Measurements from ENCODE around the gene HNRNPM. TPM values are rescaled to one million over a fixed set of nuclear protein-coding genes. Genes with fewer than 3 reads are reported as not detected.

The HNRNPM gene
- total RNA-seq, 1 experiment from 2014 or later, result 298 TPM

DNA sequence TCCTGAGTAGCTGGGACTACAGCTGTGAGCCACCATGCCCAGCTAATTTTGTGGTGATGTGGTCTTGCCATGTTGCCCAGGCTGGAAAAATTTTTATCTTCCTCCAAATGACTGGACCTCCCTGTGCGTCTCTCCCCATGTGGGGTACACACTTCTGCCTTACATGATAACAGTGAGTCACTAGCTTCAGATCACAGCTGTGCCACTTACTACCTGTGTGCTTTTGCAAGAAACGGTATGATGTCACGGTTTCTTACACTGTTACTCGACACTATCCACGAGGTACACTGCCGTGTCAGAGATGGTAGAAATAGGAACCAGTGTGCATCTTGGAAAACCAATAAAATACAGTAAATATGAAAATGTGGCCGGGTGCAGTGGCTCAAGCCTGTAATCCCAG lies 86.7 kb downstream of the HNRNPM start:
- POLR2A ChIA-PET, result no interaction called here
- RAD21 ChIA-PET (ENCODE audit: low non-redundant PET in 1 of 2, low total read pairs in 2 of 2, uncharacterized antibody in 2 of 2, unreplicated experiment in 2 of 2), result no interaction called here
- Histone ChIP-seq H3K9ac (ENCODE audit: low read length) (no peak overlapping the region), H3K4me3 (replicated peaks in 1 of 2; ENCODE audit: low read depth in 1 of 2, low read length in 2 of 2) (no peak overlapping the region), H3K4me1 (ENCODE audit: control insufficient read depth in 1 of 2, insufficient read depth in 2 of 2, low read length in 2 of 2) (peaks cover 3 to 8% of the 10 kb centered on the region in 2 experiments; a peak in 1 of 4 replicates), H2AFZ (ENCODE audit: low read depth, low read length, poor library complexity, severe bottlenecking) (no peak overlapping the region), H3K36me3 (ENCODE audit: control insufficient read depth in 1 of 2, insufficient read depth in 2 of 2, low read length in 2 of 2) (no peaks in the 10 kb centered on the region), H3K9me2 (ENCODE audit: insufficient read depth) (no peaks in the 10 kb centered on the region), H3K4me2 (ENCODE audit: low read length) (no peak overlapping the region), H4K20me1 (ENCODE audit: insufficient read depth) (no peaks in the 10 kb centered on the region), H3K9me3 (ENCODE audit: control insufficient read depth in 1 of 2, insufficient read depth in 1 of 2, low read depth in 1 of 2, low read length in 2 of 2) (no peaks in the 10 kb centered on the region; a peak in 1 of 4 replicates), H3K79me2 (ENCODE audit: insufficient read depth, low read length) (no peaks in the 10 kb centered on the region), H3K27ac (ENCODE audit: low read depth, low read length) (no peak overlapping the region), H3K27me3 (ENCODE audit: insufficient read depth, low read length) (no peaks in the 10 kb centered on the region)
- CTCF ChIA-PET, result no interaction called here
- ATAC-seq, result no peak
- DNase-seq (ENCODE audit: low read depth, low spot score), result no peak
- no TSS peak for BruUV-seq (replicated peaks)
- TF ChIP-seq, protein P1, sequence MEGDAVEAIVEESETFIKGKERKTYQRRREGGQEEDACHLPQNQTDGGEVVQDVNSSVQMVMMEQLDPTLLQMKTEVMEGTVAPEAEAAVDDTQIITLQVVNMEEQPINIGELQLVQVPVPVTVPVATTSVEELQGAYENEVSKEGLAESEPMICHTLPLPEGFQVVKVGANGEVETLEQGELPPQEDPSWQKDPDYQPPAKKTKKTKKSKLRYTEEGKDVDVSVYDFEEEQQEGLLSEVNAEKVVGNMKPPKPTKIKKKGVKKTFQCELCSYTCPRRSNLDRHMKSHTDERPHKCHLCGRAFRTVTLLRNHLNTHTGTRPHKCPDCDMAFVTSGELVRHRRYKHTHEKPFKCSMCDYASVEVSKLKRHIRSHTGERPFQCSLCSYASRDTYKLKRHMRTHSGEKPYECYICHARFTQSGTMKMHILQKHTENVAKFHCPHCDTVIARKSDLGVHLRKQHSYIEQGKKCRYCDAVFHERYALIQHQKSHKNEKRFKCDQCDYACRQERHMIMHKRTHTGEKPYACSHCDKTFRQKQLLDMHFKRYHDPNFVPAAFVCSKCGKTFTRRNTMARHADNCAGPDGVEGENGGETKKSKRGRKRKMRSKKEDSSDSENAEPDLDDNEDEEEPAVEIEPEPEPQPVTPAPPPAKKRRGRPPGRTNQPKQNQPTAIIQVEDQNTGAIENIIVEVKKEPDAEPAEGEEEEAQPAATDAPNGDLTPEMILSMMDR (IDR thresholded peaks at IDR 0.05 in 2 of 3, conservative IDR thresholded peaks at IDR 0.05 in 1 of 3; ENCODE audit: borderline replicate concordance in 1 of 3, insufficient read depth in 1 of 3, low read depth in 2 of 3, low read length in 2 of 3), result no peak
- TF ChIP-seq ZNF274 (IDR thresholded peaks at IDR 0.05; ENCODE audit: low read depth, low read length), result no peak
- TF ChIP-seq, protein P2, sequence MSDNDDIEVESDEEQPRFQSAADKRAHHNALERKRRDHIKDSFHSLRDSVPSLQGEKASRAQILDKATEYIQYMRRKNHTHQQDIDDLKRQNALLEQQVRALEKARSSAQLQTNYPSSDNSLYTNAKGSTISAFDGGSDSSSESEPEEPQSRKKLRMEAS (IDR thresholded peaks at IDR 0.05), result no peak
- TF ChIP-seq JUND (IDR thresholded peaks at IDR 0.05), result no peak
- no peak for TF ChIP-seq TCF7L2 (IDR thresholded peaks at IDR 0.05; ENCODE audit: borderline replicate concordance, extremely low read depth, insufficient read depth, insufficient read length)
- no peak for TF ChIP-seq FOSL1 (IDR thresholded peaks at IDR 0.05; ENCODE audit: low read depth)
- no peak for TF ChIP-seq SRF (IDR thresholded peaks at IDR 0.05; ENCODE audit: low read depth)
- no peak for TF ChIP-seq RAD21 (IDR thresholded peaks at IDR 0.05; ENCODE audit: low read depth)
- TF ChIP-seq, protein P3, sequence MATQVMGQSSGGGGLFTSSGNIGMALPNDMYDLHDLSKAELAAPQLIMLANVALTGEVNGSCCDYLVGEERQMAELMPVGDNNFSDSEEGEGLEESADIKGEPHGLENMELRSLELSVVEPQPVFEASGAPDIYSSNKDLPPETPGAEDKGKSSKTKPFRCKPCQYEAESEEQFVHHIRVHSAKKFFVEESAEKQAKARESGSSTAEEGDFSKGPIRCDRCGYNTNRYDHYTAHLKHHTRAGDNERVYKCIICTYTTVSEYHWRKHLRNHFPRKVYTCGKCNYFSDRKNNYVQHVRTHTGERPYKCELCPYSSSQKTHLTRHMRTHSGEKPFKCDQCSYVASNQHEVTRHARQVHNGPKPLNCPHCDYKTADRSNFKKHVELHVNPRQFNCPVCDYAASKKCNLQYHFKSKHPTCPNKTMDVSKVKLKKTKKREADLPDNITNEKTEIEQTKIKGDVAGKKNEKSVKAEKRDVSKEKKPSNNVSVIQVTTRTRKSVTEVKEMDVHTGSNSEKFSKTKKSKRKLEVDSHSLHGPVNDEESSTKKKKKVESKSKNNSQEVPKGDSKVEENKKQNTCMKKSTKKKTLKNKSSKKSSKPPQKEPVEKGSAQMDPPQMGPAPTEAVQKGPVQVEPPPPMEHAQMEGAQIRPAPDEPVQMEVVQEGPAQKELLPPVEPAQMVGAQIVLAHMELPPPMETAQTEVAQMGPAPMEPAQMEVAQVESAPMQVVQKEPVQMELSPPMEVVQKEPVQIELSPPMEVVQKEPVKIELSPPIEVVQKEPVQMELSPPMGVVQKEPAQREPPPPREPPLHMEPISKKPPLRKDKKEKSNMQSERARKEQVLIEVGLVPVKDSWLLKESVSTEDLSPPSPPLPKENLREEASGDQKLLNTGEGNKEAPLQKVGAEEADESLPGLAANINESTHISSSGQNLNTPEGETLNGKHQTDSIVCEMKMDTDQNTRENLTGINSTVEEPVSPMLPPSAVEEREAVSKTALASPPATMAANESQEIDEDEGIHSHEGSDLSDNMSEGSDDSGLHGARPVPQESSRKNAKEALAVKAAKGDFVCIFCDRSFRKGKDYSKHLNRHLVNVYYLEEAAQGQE (IDR thresholded peaks at IDR 0.05; ENCODE audit: low read depth), result no peak
- TF ChIP-seq POLR2A (IDR thresholded peaks at IDR 0.05; ENCODE audit: borderline replicate concordance, extremely low read depth, insufficient read depth, insufficient read length), result no peak
- no peak for TF ChIP-seq POLR2AphosphoS5 (IDR thresholded peaks at IDR 0.05; ENCODE audit: low read depth, low read length)
- no peak for TF ChIP-seq EZH2phosphoT487 (IDR thresholded peaks at IDR 0.05; ENCODE audit: borderline replicate concordance)
- no peak for TF ChIP-seq SIN3A (IDR thresholded peaks at IDR 0.05; ENCODE audit: low read depth)
- no peak for TF ChIP-seq CEBPB (IDR thresholded peaks at IDR 0.05; ENCODE audit: low read depth)
- TF ChIP-seq, protein P4, sequence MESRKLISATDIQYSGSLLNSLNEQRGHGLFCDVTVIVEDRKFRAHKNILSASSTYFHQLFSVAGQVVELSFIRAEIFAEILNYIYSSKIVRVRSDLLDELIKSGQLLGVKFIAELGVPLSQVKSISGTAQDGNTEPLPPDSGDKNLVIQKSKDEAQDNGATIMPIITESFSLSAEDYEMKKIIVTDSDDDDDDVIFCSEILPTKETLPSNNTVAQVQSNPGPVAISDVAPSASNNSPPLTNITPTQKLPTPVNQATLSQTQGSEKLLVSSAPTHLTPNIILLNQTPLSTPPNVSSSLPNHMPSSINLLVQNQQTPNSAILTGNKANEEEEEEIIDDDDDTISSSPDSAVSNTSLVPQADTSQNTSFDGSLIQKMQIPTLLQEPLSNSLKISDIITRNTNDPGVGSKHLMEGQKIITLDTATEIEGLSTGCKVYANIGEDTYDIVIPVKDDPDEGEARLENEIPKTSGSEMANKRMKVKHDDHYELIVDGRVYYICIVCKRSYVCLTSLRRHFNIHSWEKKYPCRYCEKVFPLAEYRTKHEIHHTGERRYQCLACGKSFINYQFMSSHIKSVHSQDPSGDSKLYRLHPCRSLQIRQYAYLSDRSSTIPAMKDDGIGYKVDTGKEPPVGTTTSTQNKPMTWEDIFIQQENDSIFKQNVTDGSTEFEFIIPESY (IDR thresholded peaks at IDR 0.05; ENCODE audit: extremely low read depth, insufficient replicate concordance, low read length), result no peak
- TF ChIP-seq SP1 (IDR thresholded peaks at IDR 0.05; ENCODE audit: low read depth), result no peak
- no peak for TF ChIP-seq EZH2 (IDR thresholded peaks at IDR 0.05)
- no peak for TF ChIP-seq YY1 (IDR thresholded peaks at IDR 0.05; ENCODE audit: extremely low read depth, insufficient replicate concordance, low read depth, low read length)
- TF ChIP-seq, protein P5, sequence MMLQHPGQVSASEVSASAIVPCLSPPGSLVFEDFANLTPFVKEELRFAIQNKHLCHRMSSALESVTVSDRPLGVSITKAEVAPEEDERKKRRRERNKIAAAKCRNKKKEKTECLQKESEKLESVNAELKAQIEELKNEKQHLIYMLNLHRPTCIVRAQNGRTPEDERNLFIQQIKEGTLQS (IDR thresholded peaks at IDR 0.05), result no peak
- intact Hi-C loops (cut with micrococcal nuclease), result no loop called here

Data from HCT116 (cell line).